ENCODE measurements around the gene DNER.

Gene DNER

DNA sequence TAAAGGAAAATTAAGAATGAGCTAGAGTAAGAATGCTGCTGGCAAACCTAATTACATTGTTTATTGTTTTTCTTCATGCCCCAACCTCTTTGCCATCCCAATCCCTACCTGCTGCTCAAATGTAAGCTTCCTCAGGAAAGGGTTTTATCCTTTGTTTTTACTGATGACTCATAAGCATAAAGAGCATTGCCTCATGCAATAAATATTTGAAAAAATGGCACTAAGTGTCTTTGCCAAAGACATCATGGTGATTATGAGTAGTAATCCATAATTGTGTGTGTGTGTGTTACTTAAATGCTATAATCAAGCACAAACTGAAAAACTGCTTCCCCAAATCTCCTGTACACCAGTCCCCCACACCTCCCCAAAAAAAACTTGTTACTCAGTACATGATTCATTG lies 53.4 kb downstream of the DNER start:
- DNase-seq (ENCODE audit: low read depth) = no peak
- TF ChIP-seq POLR2A (IDR thresholded peaks at IDR 0.05; ENCODE audit: extremely low read depth, insufficient read length) = no peak
- TF ChIP-seq MYC (IDR thresholded peaks at IDR 0.05; ENCODE audit: low read depth, low read length) = no peak
- TF ChIP-seq, protein P1, sequence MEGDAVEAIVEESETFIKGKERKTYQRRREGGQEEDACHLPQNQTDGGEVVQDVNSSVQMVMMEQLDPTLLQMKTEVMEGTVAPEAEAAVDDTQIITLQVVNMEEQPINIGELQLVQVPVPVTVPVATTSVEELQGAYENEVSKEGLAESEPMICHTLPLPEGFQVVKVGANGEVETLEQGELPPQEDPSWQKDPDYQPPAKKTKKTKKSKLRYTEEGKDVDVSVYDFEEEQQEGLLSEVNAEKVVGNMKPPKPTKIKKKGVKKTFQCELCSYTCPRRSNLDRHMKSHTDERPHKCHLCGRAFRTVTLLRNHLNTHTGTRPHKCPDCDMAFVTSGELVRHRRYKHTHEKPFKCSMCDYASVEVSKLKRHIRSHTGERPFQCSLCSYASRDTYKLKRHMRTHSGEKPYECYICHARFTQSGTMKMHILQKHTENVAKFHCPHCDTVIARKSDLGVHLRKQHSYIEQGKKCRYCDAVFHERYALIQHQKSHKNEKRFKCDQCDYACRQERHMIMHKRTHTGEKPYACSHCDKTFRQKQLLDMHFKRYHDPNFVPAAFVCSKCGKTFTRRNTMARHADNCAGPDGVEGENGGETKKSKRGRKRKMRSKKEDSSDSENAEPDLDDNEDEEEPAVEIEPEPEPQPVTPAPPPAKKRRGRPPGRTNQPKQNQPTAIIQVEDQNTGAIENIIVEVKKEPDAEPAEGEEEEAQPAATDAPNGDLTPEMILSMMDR (IDR thresholded peaks at IDR 0.05; ENCODE audit: low read depth, low read length) = no peak
- TF ChIP-seq, protein P2, sequence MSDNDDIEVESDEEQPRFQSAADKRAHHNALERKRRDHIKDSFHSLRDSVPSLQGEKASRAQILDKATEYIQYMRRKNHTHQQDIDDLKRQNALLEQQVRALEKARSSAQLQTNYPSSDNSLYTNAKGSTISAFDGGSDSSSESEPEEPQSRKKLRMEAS (IDR thresholded peaks at IDR 0.05; ENCODE audit: low read depth, low read length) = no peak

DNA sequence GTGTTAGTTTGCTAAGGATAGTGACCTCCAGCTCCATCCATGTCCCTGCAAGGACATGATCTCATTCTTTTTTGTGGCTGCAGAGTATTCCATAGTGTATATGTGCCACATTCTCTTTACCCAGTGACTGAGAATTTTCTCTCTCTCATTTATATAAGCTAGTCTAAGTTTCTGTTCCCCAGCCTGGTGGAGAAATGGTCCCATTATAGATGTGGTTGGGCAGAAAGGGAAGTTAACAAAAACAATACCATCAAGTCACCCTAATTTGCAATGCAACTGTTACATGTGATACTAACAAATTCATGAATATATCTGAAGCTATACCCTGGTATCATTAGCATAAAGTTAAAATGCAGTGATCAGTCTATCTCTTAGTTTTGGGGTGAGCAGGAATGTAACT lies 54.0 kb downstream of the DNER start:
- no peak overlapping the region for H3K4me3 ChIP-seq (ENCODE audit: low read depth, low read length)
- TF ChIP-seq, protein P2 (IDR thresholded peaks at IDR 0.05; ENCODE audit: low read depth, low read length) = no peak
- TF ChIP-seq, protein P1 (IDR thresholded peaks at IDR 0.05; ENCODE audit: low read depth, low read length) = no peak
- TF ChIP-seq POLR2A (IDR thresholded peaks at IDR 0.05; ENCODE audit: extremely low read depth, insufficient read length) (no peak), MYC (IDR thresholded peaks at IDR 0.05; ENCODE audit: low read depth, low read length) (no peak)
- DNase-seq (ENCODE audit: low read depth) = no peak

More for the DNA sequence above, 53.4 kb downstream of the DNER start:
- H3K4me3 ChIP-seq (ENCODE audit: low read depth, low read length) = no peak overlapping the region

DNA sequence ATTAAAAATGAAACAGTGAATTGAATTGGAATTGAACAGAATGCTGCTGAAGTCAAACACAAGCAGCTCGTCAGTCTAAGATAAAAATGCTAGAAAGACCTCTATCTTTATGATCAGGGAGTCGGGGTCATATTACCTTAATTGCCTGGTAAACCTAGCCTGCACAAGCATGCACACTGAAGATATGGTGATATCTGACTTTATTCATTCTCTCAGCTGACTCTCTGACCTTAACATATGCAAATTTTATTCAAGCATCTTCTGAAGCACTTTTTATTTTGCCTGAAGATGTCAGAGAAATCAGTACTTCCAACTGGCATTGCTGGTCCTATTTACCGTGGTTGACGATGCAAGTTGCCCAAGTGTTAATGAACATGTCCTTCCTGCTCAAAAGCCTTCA lies 56.4 kb downstream of the DNER start:
- TF ChIP-seq, protein P1 (IDR thresholded peaks at IDR 0.05; ENCODE audit: low read depth, low read length) = no peak
- TF ChIP-seq, protein P2 (IDR thresholded peaks at IDR 0.05; ENCODE audit: low read depth, low read length) = no peak
- TF ChIP-seq POLR2A (IDR thresholded peaks at IDR 0.05; ENCODE audit: extremely low read depth, insufficient read length) (no peak), MYC (IDR thresholded peaks at IDR 0.05; ENCODE audit: low read depth, low read length) (no peak)
- H3K4me3 ChIP-seq (ENCODE audit: low read depth, low read length) = no peak overlapping the region
- DNase-seq (ENCODE audit: low read depth) = no peak

DNA sequence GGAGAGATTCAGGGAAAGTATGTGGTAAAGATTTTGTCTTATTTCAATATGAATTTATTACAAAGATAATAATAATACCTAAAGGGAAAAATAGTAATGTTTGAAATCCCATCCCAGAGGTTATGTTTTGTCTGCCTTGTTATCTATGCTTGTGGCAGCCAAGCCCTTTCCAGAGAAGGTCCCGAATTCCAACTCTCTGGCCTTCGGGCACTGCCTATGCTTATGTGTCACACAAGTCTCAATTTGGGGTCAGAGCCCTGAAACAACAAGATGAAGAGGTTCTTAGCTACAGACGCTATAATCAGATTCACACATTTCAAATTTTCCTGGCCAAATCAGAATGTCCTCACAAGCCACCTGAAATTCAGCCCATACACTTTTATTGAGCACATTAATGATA lies 59.9 kb downstream of the DNER start:
- no peak overlapping the region for H3K4me3 ChIP-seq (ENCODE audit: low read depth, low read length)
- TF ChIP-seq, protein P2 (IDR thresholded peaks at IDR 0.05; ENCODE audit: low read depth, low read length) = no peak
- TF ChIP-seq MYC (IDR thresholded peaks at IDR 0.05; ENCODE audit: low read depth, low read length) = no peak
- TF ChIP-seq, protein P1 (IDR thresholded peaks at IDR 0.05; ENCODE audit: low read depth, low read length) = no peak
- no peak for TF ChIP-seq POLR2A (IDR thresholded peaks at IDR 0.05; ENCODE audit: extremely low read depth, insufficient read length)
- no peak for DNase-seq (ENCODE audit: low read depth)

DNA sequence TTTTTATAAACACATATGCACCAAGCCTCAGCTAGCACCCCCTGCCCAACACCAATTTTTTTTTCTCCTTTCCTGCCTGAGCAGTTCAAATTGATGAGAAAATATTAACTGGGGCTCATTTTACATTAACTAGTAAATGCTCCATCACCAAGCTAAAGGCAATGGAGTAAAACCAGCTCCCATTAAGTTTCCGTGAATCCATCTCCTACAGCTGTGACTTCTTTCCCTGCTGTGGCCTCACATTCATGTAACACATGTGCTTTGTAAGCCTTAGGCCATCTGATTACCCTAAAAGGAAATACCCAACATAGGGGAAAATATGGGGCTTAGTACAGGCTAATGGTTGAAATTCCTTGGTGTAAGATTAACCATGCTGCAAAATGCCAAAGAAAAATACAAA lies 60.8 kb downstream of the DNER start:
- TF ChIP-seq MYC (IDR thresholded peaks at IDR 0.05; ENCODE audit: low read depth, low read length) (no peak), POLR2A (IDR thresholded peaks at IDR 0.05; ENCODE audit: extremely low read depth, insufficient read length) (no peak)
- TF ChIP-seq, protein P2 (IDR thresholded peaks at IDR 0.05; ENCODE audit: low read depth, low read length) = no peak
- TF ChIP-seq, protein P1 (IDR thresholded peaks at IDR 0.05; ENCODE audit: low read depth, low read length) = no peak
- DNase-seq (ENCODE audit: low read depth) = no peak
- H3K4me3 ChIP-seq (ENCODE audit: low read depth, low read length) = no peak overlapping the region

DNA sequence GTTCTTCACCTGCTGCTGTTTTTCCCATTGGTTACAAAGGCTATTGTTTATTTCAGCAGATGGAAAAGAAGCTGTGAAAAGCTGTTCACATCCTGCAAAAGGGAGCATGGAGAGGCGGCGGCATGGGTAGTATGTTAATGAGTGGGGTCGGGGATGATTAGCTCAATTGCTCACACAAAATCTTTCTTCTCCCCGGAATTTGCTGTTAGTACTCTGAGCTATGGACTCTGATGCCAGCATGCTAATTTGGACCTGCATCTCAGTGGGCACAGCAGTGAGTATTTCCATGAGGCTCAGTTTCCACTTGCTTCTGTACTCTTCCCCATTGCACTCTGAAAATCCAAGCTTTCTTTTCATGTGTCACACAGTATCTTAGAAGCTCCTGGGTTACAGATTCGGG lies 61.6 kb downstream of the DNER start:
- DNase-seq (ENCODE audit: low read depth) = no peak
- H3K4me3 ChIP-seq (ENCODE audit: low read depth, low read length) = no peak overlapping the region
- TF ChIP-seq MYC (IDR thresholded peaks at IDR 0.05; ENCODE audit: low read depth, low read length) (no peak), POLR2A (IDR thresholded peaks at IDR 0.05; ENCODE audit: extremely low read depth, insufficient read length) (no peak)
- TF ChIP-seq, protein P2 (IDR thresholded peaks at IDR 0.05; ENCODE audit: low read depth, low read length) = no peak
- TF ChIP-seq, protein P1 (IDR thresholded peaks at IDR 0.05; ENCODE audit: low read depth, low read length) = no peak

All from NB4 (cell line).